ENCODE results near the gene TCP10L.
"Not testable (repeated sequence)": the region's sequence is repeated elsewhere in the genome, so short reads cannot be mapped to it uniquely, and the experiment has no call there.

GRCh38 chr21:32561476-32561875 lies 23.8 kb downstream of the TCP10L start:
- TF ChIP-seq CTCF (conservative IDR thresholded peaks at IDR 0.05; ENCODE audit: low read depth, low read length); POLR2A (IDR thresholded peaks at IDR 0.05; ENCODE audit: low read depth, low read length); MAFK (IDR thresholded peaks at IDR 0.05; ENCODE audit: low read depth, low read length); USF2 (IDR thresholded peaks at IDR 0.05; ENCODE audit: low read depth, low read length): not testable (repeated sequence)

Measured in IMR-90 (cell line).